ENCODE results near the gene VWA5B2.

The VWA5B2 gene

GRCh38 chr3:184229394-184230080 lies at the start of gene VWA5B2:
VWA5B2 (plus strand) TSS chr3:184229585; CDS start chr3:184230529, 944 bp downstream.
- TF ChIP-seq CTCF (IDR thresholded peaks at IDR 0.05; ENCODE audit: unreplicated experiment in 3 of 3), result peak; percentile 25 to 38 (median 29)
- Mint-ChIP-seq H3K4me1 (peaks cover 8% of the 10 kb centered on the region), H3K4me3 (peak within 1 kb of the TSS; percentile 70 to 82 (median 73)), H3K27me3 (ENCODE audit: low read depth) (peaks cover 81% of the 10 kb centered on the region), H3K9me3 (no peaks in the 10 kb centered on the region), H3K36me3 (ENCODE audit: low read depth) (no peaks in the 10 kb centered on the region), H3K27ac (no peak within 1 kb of the TSS)

- Mint-ChIP-seq H3K36me3 (ENCODE audit: low read depth) (peaks cover 69% of the 10 kb centered on the region), H3K27ac (no peak overlapping the region), H3K27me3 (ENCODE audit: low read depth) (no peaks in the 10 kb centered on the region), H3K9me3 (no peaks in the 10 kb centered on the region), H3K4me1 (peaks cover 34% of the 10 kb centered on the region), H3K4me3 (no peak overlapping the region)
- no peak for TF ChIP-seq CTCF (IDR thresholded peaks at IDR 0.05; ENCODE audit: unreplicated experiment in 3 of 3)
Observed at GRCh38 chr3:184180165-184180564, 49.2 kb upstream of the VWA5B2 start.

- H3K27ac Mint-ChIP-seq, result no peak overlapping the region
- no peaks in the 10 kb centered on the region for H3K27me3 Mint-ChIP-seq (ENCODE audit: low read depth)
- no peak for TF ChIP-seq CTCF (IDR thresholded peaks at IDR 0.05; ENCODE audit: unreplicated experiment in 3 of 3)
- peaks cover 68% of the 10 kb centered on the region for H3K36me3 Mint-ChIP-seq (ENCODE audit: low read depth)
- no peaks in the 10 kb centered on the region for H3K9me3 Mint-ChIP-seq
- H3K4me3 Mint-ChIP-seq, result no peak overlapping the region
- peaks cover 30% of the 10 kb centered on the region for H3K4me1 Mint-ChIP-seq
Observed at GRCh38 chr3:184181596-184181995, 47.8 kb upstream of the VWA5B2 start.

- Mint-ChIP-seq H3K4me1 (peaks cover 29% of the 10 kb centered on the region), H3K9me3 (no peaks in the 10 kb centered on the region), H3K27ac (no peak overlapping the region), H3K27me3 (ENCODE audit: low read depth) (no peaks in the 10 kb centered on the region), H3K4me3 (no peak overlapping the region), H3K36me3 (ENCODE audit: low read depth) (peaks cover 72% of the 10 kb centered on the region)
- TF ChIP-seq CTCF (IDR thresholded peaks at IDR 0.05; ENCODE audit: unreplicated experiment in 3 of 3), result no peak
Observed at GRCh38 chr3:184183679-184184078, 45.7 kb upstream of the VWA5B2 start.

- H3K4me3 Mint-ChIP-seq, result peak overlapping the region; percentile 98 to 100 (median 98)
- H3K27ac Mint-ChIP-seq, result peak overlapping the region; percentile 80 to 96 (median 93)
- no peak for TF ChIP-seq CTCF (IDR thresholded peaks at IDR 0.05; ENCODE audit: unreplicated experiment in 3 of 3)
- H3K36me3 Mint-ChIP-seq (ENCODE audit: low read depth), result peaks cover 70% of the 10 kb centered on the region
- H3K4me1 Mint-ChIP-seq, result peaks cover 29% of the 10 kb centered on the region
- no peaks in the 10 kb centered on the region for H3K9me3 Mint-ChIP-seq
- no peaks in the 10 kb centered on the region for H3K27me3 Mint-ChIP-seq (ENCODE audit: low read depth)
Observed at GRCh38 chr3:184184546-184185230, 44.7 kb upstream of the VWA5B2 start.

Measured in nephron (organoid).